IMR-90 (cell line): ENCODE data around the gene CAMTA1.

Experiments
- CEBPB ChIP-seq: IDR thresholded peaks from 2 replicates; pipeline ENCODE4 v1.6.1; 2012; ENCODE audit warnings: low read depth, low read length, improper control_type of control experiment
- CTCF ChIP-seq: conservative IDR thresholded peaks from 2 replicates; pipeline ENCODE4 v1.5.1; 2012; ENCODE audit warnings: mild to moderate bottlenecking, low read depth, low read length, improper control_type of control experiment
- ELK1 ChIP-seq: fragments of 150-350 bp; IDR thresholded peaks from 2 replicates; pipeline ENCODE4 v1.6.1; 2016; ENCODE audit warnings: low read depth, mild to moderate bottlenecking, low read length, moderate library complexity, borderline replicate concordance
- FOS ChIP-seq: fragments of 150-350 bp; IDR thresholded peaks from 2 replicates; pipeline ENCODE4 v1.6.1; 2016; ENCODE audit warnings: low read depth, low read length
- MAFK ChIP-seq: IDR thresholded peaks from 2 replicates; pipeline ENCODE4 v1.6.1; 2012; ENCODE audit warnings: low read depth, low read length, improper control_type of control experiment
- MAZ ChIP-seq: IDR thresholded peaks from 2 replicates; pipeline ENCODE4 v1.6.1; 2012; ENCODE audit warnings: low read depth, mild to moderate bottlenecking, low read length, improper control_type of control experiment, moderate library complexity, borderline replicate concordance
- POLR2A ChIP-seq: IDR thresholded peaks from 2 replicates; pipeline ENCODE4 v1.6.1; 2012; ENCODE audit warnings: mild to moderate bottlenecking, low read depth, low read length
- RAD21 ChIP-seq: IDR thresholded peaks from 2 replicates; pipeline ENCODE4 v1.6.1; 2012; ENCODE audit warnings: low read length, improper control_type of control experiment
- RCOR1 ChIP-seq: IDR thresholded peaks from 2 replicates; pipeline ENCODE4 v1.6.1; 2012; ENCODE audit warnings: mild to moderate bottlenecking, low read length, improper control_type of control experiment; ENCODE audit not compliant: insufficient replicate concordance
- SMC3 ChIP-seq: fragments of 150-350 bp; IDR thresholded peaks from 2 replicates; pipeline ENCODE4 v1.6.1; 2016; ENCODE audit warnings: low read depth, mild to moderate bottlenecking, antibody characterized with exemption, low read length, moderate library complexity
- USF2 ChIP-seq: fragments of 150-350 bp; IDR thresholded peaks from 2 replicates; pipeline ENCODE4 v1.6.1; 2017; ENCODE audit warnings: mild to moderate bottlenecking, antibody characterized with exemption, low read length, low read depth

- TF ChIP-seq CTCF (no peak), USF2 (no peak), ELK1 (no peak), MAZ (no peak), MAFK (no peak), RAD21 (no peak), SMC3 (no peak), CEBPB (no peak), POLR2A (no peak), FOS (no peak), RCOR1 (no peak)
Measured at GRCh38 chr1:7573481-7573880, 788.2 kb downstream of the CAMTA1 start.
